GM18520 (cell line): ENCODE data around the gene HTATSF1.

Source experiments
- ATAC-seq: cut with Tn5 transposase; IDR thresholded peaks from one replicate; pipeline ENCODE4 v1.9.1; 2021; ENCODE audit not compliant: unreplicated experiment

Gene HTATSF1

GRCh38 chrX:136497556-136498052 is at the start of gene HTATSF1:
Gene HTATSF1, plus strand, starts transcription at chrX:136497592. Its CDS starts 93 bp downstream, at chrX:136497685.
- no peak for ATAC-seq

GRCh38 chrX:136447968-136448367 is 49.4 kb upstream of the HTATSF1 start:
- no peak for ATAC-seq

- ATAC-seq = no peak
Observed at GRCh38 chrX:136450050-136450830, 47.2 kb upstream of the HTATSF1 start.

GRCh38 chrX:136452614-136453013 is 44.8 kb upstream of the HTATSF1 start:
- ATAC-seq = no peak

GRCh38 chrX:136453114-136453513 is 44.3 kb upstream of the HTATSF1 start:
- no peak for ATAC-seq

GRCh38 chrX:136453771-136454170 is 43.6 kb upstream of the HTATSF1 start:
- no peak for ATAC-seq

- ATAC-seq = no peak
Observed at GRCh38 chrX:136456133-136456532, 41.3 kb upstream of the HTATSF1 start.

GRCh38 chrX:136457303-136457917 is 40.0 kb upstream of the HTATSF1 start:
- no peak for ATAC-seq

- ATAC-seq = no peak
Observed at GRCh38 chrX:136464589-136464988, 32.8 kb upstream of the HTATSF1 start.

- no peak for ATAC-seq
Observed at GRCh38 chrX:136467303-136467702, 30.1 kb upstream of the HTATSF1 start.

GRCh38 chrX:136468391-136469103 is 28.8 kb upstream of the HTATSF1 start:
- ATAC-seq = no peak

- no peak for ATAC-seq
Observed at GRCh38 chrX:136473663-136474062, 23.7 kb upstream of the HTATSF1 start.

GRCh38 chrX:136475236-136475635 is 22.2 kb upstream of the HTATSF1 start:
- ATAC-seq = no peak

GRCh38 chrX:136476501-136476900 is 20.9 kb upstream of the HTATSF1 start:
- no peak for ATAC-seq

- ATAC-seq = no peak
Observed at GRCh38 chrX:136477026-136477425, 20.4 kb upstream of the HTATSF1 start.

- no peak for ATAC-seq
Observed at GRCh38 chrX:136480383-136480782, 17.0 kb upstream of the HTATSF1 start.

- no peak for ATAC-seq
Observed at GRCh38 chrX:136487647-136488046, 9.7 kb upstream of the HTATSF1 start, which contains the start of gene BRS3. Gene BRS3, plus strand, starts transcription at chrX:136487947. Its CDS starts 168 bp downstream, at chrX:136488115.

- ATAC-seq = no peak
Observed at GRCh38 chrX:136488706-136489105, 8.7 kb upstream of the HTATSF1 start.

GRCh38 chrX:136491832-136492231 is 5.6 kb upstream of the HTATSF1 start:
- no peak for ATAC-seq

- no peak for ATAC-seq
Observed at GRCh38 chrX:136493011-136493410, 4.4 kb upstream of the HTATSF1 start.

- ATAC-seq = no peak
Observed at GRCh38 chrX:136495043-136495442, 2.3 kb upstream of the HTATSF1 start.
